GM13976 (cell line): ENCODE data around the gene ASAP2.

Experiments used
- DNase-seq: peaks from one replicate; pipeline ENCODE4 v3.0.0; 2012; ENCODE audit warnings: low spot score
- in situ Hi-C: fragments of 300-500 bp; cut with MboI; formaldehyde crosslinking; loops from one replicate; pipeline ENCODE4 v1.12.0; 2022; ENCODE audit warnings: low sequenced_read_pairs, mixed read lengths, inconsistent platforms; ENCODE audit not compliant: unreplicated experiment
- TF ChIP-seq, protein P1 (sequence below): IDR thresholded peaks from 2 replicates; pipeline ENCODE4 v1.5.1; 2012; ENCODE audit warnings: borderline replicate concordance, mild to moderate bottlenecking; ENCODE audit not compliant: insufficient read depth; ENCODE audit errors: extremely low read depth, missing control alignments, control extremely low read depth

ASAP2 gene

GRCh38 chr2:9420495-9420894 is 213.9 kb downstream of the ASAP2 start:
- in situ Hi-C loops = no loop called here
- DNase-seq = no peak
- TF ChIP-seq, protein P1, sequence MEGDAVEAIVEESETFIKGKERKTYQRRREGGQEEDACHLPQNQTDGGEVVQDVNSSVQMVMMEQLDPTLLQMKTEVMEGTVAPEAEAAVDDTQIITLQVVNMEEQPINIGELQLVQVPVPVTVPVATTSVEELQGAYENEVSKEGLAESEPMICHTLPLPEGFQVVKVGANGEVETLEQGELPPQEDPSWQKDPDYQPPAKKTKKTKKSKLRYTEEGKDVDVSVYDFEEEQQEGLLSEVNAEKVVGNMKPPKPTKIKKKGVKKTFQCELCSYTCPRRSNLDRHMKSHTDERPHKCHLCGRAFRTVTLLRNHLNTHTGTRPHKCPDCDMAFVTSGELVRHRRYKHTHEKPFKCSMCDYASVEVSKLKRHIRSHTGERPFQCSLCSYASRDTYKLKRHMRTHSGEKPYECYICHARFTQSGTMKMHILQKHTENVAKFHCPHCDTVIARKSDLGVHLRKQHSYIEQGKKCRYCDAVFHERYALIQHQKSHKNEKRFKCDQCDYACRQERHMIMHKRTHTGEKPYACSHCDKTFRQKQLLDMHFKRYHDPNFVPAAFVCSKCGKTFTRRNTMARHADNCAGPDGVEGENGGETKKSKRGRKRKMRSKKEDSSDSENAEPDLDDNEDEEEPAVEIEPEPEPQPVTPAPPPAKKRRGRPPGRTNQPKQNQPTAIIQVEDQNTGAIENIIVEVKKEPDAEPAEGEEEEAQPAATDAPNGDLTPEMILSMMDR = no peak

DNA sequence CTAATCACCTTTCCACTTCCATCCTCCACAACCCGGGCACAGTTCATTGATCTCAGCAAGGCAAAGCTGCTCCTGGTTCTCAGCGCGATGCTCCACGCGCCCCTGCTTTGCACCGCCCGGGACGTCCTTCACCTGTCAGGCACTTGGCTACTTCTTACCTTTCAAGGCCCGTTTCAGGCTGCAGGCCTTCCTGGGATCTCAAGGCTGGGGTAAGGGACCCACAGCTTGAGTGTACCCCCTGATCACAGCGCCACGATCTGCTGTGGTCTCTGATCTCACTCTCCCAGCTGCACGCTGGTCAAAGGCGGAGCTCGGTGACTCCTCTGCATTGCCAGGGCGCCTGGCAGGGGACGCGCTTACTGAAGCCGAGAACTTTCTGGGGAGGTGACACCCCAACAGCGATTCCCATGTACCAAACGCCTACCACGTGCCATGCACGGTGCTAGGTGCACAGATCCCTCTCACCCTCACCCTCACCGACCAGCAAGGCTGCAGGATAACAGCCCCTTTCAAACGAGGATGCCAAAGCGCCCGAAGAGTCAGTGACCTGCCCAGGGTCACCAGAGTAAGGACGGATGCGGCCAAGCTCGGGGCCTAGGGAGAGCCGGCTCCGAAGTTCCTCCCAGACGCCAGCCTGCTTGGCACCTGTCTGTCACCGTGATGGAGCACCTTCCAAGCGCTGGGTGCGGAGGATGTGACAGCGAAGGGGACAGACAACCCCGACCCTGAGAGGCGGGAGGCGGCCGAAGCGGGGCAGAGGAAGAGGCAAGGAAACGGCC is 215.9 kb downstream of the ASAP2 start:
- TF ChIP-seq, protein P1 = no peak
- in situ Hi-C loops = no loop called here
- peak; percentile 70 for DNase-seq

DNA sequence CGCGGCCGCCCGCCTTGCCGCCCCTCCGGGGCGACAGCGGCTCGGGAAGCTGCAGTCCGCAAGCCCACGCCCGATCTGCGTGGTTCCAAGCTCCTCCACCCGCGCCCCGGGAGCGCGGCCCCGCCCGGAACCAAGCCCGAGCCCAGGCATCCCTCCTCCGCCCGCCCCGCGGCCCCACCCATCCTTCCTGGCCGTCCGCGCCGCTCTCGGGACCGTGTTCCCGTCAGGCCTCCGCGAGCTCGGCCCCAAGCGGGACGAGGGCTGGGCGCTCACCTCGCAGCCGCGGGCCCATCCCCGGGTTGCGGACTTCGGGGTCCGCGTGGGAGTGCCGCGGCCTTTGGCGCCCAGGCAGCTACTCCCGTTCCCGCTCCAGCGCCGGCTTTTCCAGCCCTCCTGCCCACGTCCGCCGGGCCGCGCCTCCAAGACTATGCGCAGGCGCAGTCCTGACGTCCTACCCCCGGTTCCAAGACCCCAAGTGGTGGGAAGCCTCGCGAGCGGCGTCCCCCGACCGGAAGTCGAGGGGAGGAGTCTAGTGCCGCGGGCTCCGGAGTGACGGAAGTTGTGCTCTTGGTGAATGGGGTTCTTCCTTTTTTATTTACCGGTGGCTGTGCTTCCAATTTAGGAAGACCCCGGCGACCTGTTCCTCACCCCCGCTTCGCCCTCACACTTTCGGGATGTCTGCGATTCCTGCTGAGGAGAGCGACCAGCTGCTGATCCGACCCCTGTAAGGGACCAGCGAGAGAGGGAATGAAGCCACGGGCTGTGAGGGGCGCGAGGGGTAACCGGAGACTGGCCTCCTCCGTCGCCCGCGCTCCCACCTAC is 216.7 kb downstream of the ASAP2 start, which contains the start of the genes CPSF3 and ITGB1BP1:
TSS of gene CPSF3 (plus strand) at position 555 of the 822 bp plus-strand sequence. CDS start at position 675, 120 bp downstream.
TSS of gene ITGB1BP1 (minus strand) at position 429 of the 822 bp plus-strand sequence. CDS start 4,831 bp downstream, outside the sequence.
- in situ Hi-C loops = no loop called here
- TF ChIP-seq, protein P1 = no peak
- DNase-seq = peak; percentile 100

DNA sequence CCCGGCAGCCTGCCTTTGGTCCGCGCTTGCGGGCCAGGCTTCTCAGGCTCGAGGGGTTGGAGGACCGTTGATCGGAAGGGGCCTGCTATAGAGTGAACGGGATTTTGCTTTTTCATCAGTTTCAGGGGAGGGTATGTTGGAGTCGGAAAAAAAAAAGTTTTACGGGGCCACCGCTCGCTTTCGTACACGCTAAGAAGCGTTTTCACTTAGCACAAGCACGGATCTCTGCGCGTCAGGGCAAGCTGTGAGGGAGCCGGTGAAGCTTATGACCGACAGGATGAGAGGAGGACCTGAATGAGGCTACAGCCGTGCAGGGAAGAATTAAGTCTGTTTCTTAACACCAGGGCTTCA is 217.3 kb downstream of the ASAP2 start:
- DNase-seq = peak; percentile 34
- in situ Hi-C loops = no loop called here
- TF ChIP-seq, protein P1 = no peak

- TF ChIP-seq, protein P1 = no peak
- no peak for DNase-seq
- in situ Hi-C loops = no loop called here
Measured at GRCh38 chr2:9424447-9425164, 218.0 kb downstream of the ASAP2 start.

DNA sequence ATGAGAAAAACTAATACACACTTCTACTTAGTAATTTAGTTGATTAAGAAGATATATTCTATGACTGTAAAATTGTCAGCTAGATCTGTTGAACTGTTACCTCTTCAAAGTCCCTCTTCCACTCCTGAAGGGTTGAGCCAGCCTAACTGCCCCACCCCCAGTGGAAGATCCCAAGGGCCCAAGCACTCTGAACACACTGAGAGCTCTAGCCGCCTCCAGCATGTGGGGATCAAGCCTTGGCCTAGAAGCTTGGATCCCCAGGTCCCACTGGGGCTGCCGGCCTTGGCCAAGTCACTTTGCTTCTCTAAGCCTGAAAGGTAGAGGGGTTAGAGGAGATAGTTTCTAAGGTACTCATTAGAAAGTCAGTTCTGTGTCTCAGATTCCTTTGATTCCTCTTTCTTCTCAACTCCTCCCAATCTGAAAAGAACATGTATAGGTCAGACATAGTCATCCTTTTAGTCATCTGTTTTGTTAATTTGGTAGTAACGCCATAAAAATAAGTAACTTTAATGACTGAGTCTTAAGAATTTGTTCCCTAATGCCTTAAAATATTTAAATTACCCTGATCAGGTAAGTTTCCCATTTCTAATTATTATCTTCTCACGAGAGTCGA is 222.5 kb downstream of the ASAP2 start:
- no peak for DNase-seq
- in situ Hi-C loops = no loop called here
- TF ChIP-seq, protein P1 = no peak
